HG03521 (cell line): ENCODE data around the gene SHISA9.

Experiments used
- ATAC-seq: cut with Tn5 transposase; IDR thresholded peaks from one replicate; pipeline ENCODE4 v1.9.1; 2021; ENCODE audit warnings: mild to moderate bottlenecking, moderate library complexity; ENCODE audit not compliant: unreplicated experiment

The SHISA9 gene

DNA sequence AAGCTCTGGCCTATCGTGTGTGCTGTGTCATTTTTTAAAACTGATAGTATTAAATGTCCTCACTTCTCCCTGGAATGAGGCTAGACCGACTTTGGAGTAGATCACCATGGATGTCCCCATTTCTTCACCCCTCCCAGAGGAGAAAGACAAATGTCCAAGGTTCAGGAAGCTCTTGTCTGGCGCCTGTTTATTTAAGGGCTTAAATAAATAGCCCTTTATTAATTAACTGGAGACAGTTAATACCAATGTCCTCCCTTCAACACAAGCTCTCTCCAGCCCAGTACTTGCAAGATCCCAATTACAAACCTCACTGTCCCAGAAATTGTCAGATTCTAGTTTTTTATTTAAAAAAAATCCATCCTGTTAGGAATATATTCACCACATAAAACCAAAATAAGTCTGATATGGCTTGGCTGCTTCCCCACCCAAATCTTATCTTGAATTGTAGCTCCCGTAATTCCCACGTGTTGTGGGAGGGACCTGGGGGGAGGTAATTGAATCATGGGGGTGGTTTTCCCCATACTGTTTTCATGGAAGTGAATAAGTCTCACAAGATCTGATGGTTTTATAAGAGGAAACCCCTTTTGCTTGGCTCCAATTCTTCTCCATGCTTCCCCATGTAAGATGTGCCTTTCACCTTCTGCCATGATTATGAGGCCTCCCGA lies 344.4 kb downstream of the SHISA9 start:
- ATAC-seq, result no peak

DNA sequence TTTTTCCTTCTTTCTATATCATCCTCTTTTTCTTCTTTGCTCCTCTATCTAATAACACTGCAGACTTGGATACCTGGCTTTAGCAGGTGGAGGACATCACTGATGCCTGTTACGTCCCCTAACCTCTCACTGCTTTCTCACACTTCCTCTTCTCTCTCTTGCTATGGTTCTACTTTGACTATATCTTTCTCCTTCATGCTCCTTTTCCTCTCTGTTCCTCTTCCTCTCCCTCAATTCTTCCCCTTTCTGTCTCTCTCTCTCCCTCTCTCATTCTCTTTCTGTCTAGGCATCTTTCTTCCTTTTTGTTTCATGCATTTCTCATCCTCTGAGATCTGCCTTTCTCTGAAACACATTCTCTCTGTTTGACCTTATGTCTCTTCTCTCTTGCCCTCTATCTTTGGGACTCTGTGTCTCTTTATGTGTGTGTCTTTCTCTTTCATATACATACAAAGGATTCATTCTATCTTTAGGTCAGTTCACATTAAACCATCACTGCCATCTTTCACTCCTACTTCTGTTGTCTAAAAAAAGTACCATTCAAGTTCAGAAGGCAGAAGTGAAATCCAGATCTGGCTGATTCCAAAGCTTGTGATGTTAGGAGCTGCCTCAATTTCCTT lies 353.7 kb downstream of the SHISA9 start:
- no peak for ATAC-seq

DNA sequence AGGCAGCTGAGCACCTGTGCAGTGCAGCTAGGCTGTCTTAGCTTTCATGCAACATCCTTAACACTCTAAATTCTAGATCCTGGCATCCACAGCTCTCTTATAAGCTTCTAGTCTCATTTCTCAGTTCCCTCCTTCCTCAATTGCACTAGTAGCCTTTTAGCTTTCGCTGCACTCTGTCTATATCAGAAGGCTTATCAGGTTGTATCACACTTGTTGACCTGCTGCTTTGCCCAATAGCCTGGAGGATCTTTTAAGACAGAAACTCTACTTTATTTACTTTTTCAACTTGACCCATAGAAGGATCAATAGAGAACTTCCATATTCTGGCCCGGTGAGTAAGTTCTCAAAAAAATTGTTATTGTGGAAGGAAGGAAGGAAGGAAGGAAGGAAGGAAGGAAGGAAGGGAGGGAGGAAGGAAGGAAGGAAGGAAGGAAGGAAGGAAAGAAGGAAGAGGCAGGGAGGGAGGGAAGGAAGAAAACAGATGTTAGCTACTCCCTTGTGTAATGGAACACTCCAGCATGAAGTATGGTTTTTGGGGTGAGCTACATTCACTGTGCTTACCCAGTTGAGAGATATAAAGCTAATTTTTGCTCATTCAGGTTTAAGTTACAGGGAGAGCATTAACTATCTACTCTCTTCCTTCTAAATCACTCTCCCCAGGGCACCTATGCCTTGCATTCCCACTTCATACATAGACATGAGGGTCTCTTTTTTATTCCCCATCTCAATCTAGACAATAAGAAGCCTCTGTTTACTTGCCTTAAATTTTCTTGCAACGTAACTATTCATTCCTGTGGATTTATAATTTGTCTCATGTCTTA lies 361.1 kb downstream of the SHISA9 start:
- ATAC-seq, result no peak

DNA sequence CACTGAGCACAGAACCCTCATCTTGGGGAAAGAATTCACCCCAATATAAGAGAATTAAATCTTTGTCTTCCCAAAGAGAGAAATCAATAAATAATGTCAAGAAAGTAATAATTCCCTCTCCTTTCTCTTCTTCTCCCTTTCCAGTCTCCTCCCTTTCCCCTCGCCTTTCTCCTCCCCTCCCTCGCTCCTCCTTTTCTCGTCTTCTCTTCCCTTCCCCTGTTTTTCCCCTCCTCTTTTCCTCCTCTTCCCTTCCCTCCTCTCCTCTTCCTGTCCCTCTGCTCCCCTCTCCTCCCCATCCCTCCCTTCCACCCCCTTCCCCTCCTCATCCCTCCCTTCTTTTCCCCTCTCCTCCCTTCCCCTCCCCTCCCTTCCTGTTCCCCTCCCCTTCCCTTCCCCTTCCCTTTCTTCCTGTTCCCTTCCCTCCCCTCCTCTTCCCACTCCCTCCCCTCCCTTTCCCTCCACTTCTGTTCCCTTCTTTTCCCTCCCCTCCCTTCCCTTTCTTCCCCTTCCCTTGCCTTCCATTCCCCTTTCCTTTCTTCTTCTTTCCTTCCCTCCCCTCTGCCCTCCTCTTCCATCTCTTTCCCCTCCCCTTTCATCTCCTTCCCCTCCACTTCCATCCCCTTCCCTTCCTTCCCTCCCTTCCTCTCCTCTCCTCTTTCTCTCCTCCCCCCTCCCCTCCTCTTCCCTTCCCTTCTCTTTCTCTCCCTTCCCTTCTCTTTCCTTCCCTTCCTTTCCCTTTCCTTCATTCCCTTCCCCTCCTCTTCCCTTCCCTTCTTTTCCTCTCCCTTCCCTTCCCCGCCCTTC lies 363.6 kb downstream of the SHISA9 start:
- no peak for ATAC-seq

DNA sequence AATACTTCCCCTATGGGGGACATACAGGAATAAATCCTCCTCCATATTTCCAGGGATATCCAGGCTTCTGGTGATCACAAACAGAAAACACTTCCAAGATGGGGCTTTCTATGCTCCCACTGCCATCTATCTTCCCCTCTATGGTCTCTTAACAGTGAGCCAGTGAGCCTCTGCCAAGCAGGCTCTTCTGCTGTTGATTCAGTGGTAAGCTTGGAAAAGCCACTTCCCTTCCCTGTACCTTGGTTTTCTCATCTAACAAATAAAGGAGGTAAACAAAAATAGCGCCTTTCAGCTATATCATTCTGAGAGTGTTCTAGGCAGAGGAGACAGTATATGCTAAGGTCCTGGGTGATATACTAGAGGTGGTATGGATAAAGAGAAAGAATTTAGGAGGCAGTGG lies 368.0 kb downstream of the SHISA9 start:
- ATAC-seq, result no peak

DNA sequence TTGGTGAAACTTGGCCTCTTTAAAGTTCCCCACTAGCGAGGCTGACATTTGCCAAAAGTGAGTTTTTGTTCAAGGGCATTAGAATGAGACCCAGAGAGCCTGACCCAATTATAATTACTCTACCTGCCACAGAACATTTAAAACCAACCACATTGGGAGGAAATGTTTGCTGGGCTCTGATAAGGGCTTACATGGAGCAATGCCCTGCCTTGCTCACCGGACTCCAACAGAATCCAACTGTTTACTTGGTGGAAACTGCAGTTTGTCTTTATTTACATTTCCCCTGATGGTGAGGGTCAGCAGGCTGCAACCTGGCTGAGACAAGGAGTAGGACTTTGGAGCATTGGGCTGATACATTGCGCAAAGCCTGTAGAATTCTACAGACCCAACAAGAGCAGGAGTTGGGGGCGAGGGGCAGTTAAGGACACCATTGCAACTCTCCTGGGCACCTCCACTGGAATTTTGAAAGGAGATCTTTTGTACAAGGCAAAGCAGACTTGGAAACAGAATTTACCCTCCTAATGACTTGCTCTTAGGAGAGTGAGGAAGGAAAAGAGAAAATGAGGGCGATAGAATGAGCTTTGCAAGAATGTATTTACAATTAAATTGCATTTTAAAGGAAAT lies 368.6 kb downstream of the SHISA9 start:
- ATAC-seq, result no peak

DNA sequence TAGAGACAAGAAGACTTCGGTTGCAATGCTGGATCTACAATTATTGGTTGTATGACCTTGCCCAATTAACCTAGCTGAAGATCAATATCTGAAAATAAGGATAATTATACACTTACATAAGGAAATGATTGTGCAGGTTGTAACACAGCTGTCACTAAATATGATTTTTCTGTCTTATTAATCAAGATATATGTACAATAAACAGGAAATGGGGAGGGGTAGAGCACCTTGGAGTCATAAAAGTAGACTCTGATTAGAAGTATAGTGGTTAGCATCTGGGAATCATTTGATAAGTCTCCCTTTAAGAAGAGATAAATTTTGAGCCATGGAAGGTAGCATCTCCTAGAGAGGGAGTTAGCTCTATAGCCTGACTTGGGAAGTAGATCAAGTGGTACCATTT lies 369.2 kb downstream of the SHISA9 start:
- ATAC-seq, result no peak

DNA sequence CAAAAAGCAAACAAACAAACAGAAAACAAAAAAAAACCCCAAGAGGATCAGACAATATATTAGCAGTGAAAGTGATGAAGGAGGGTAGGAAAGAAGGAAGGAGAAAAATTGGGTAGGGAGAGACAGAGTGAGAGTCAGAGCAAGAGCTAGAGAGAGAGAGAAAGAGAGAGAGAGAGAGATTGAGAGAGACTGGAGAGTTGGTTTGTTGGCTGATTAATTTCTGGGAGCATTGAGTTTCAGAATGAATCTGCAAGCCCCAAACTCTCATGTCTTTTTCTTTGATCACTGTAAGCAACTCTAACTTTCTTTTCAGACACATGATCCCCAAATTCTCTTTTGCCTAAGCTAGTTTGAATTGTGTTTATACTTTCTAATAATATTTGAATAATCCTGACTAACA lies 388.1 kb downstream of the SHISA9 start:
- no peak for ATAC-seq
